SK-N-SH treated with all-trans-retinoic acid at 6 μM for 48 hours (cell line): ENCODE results near the gene KIF6.

Experiments used
- ARNTL ChIP-seq: fragments of 450-650 bp; formaldehyde crosslinking; IDR thresholded peaks from 2 replicates; pipeline ENCODE4 v1.5.0; 2020; ENCODE audit warnings: low read depth, mild to moderate bottlenecking, moderate library complexity, borderline replicate concordance
- BACH2 ChIP-seq: fragments of 250-450 bp; sonication (Bioruptor Pico); IDR thresholded peaks from 2 replicates; pipeline ENCODE4 v1.9.0; 2021; ENCODE audit warnings: mild to moderate bottlenecking, borderline replicate concordance
- CREB5 ChIP-seq: fragments of 250-450 bp; sonication (Bioruptor Pico); IDR thresholded peaks from 2 replicates; pipeline ENCODE4 v1.5.1; 2020; ENCODE audit warnings: low read depth, mild to moderate bottlenecking, moderate library complexity
- ESRRG ChIP-seq: fragments of 250-450 bp; sonication (Bioruptor Pico); IDR thresholded peaks from 2 replicates; pipeline ENCODE4 v1.6.1; 2021; ENCODE audit warnings: mild to moderate bottlenecking
- PPARA ChIP-seq: fragments of 250-450 bp; sonication (Bioruptor Pico); IDR thresholded peaks from 2 replicates; pipeline ENCODE4 v1.5.0; 2020; ENCODE audit warnings: mild to moderate bottlenecking, borderline replicate concordance
- RARB ChIP-seq: fragments of 250-450 bp; sonication (Bioruptor Pico); IDR thresholded peaks from 2 replicates; pipeline ENCODE4 v1.8.0; 2021; ENCODE audit warnings: mild to moderate bottlenecking, moderate library complexity
- TOX ChIP-seq: fragments of 250-450 bp; sonication (Bioruptor Pico); IDR thresholded peaks from 2 replicates; pipeline ENCODE4 v1.8.0; 2021; ENCODE audit warnings: mild to moderate bottlenecking, moderate library complexity, borderline replicate concordance
- TSHZ2 ChIP-seq: fragments of 250-450 bp; sonication (Bioruptor Pico); IDR thresholded peaks from 2 replicates; pipeline ENCODE4 v1.5.0; 2020; ENCODE audit warnings: mild to moderate bottlenecking, moderate library complexity
- ZFP3 ChIP-seq: fragments of 250-450 bp; sonication (Bioruptor Pico); IDR thresholded peaks from 2 replicates; pipeline ENCODE4 v1.5.0; 2020; ENCODE audit warnings: mild to moderate bottlenecking, moderate library complexity
- ZNF565 ChIP-seq: fragments of 450-650 bp; formaldehyde crosslinking; conservative IDR thresholded peaks from 2 replicates; pipeline ENCODE4 v1.5.0; 2020; ENCODE audit warnings: low read depth, mild to moderate bottlenecking, moderate library complexity
- ZNF70 ChIP-seq: fragments of 450-650 bp; formaldehyde crosslinking; IDR thresholded peaks from 2 replicates; pipeline ENCODE4 v1.5.0; 2020; ENCODE audit warnings: mild to moderate bottlenecking, moderate library complexity
- ZNF8 ChIP-seq: fragments of 450-650 bp; formaldehyde crosslinking; IDR thresholded peaks from 2 replicates; pipeline ENCODE4 v1.5.0; 2020; ENCODE audit warnings: mild to moderate bottlenecking, moderate library complexity
- TF ChIP-seq, protein P1 (sequence below): fragments of 250-450 bp; sonication (Bioruptor Pico); IDR thresholded peaks from 2 replicates; pipeline ENCODE4 v1.8.0; 2020; ENCODE audit warnings: mild to moderate bottlenecking, moderate library complexity, borderline replicate concordance
- TF ChIP-seq, protein P2 (sequence below): fragments of 250-450 bp; sonication (Bioruptor Pico); IDR thresholded peaks from 2 replicates; pipeline ENCODE4 v1.5.1; 2021; ENCODE audit warnings: mild to moderate bottlenecking, moderate library complexity

- TF ChIP-seq ARNTL (CRISPR knock-in tag) (no peak), ZNF70 (CRISPR knock-in tag) (no peak), ZFP3 (CRISPR knock-in tag) (no peak), ESRRG (CRISPR knock-in tag) (no peak), PPARA (CRISPR knock-in tag) (no peak), CREB5 (CRISPR knock-in tag) (no peak), TSHZ2 (CRISPR knock-in tag) (no peak), ZNF8 (CRISPR knock-in tag) (no peak), TOX (CRISPR knock-in tag) (no peak), RARB (CRISPR knock-in tag) (no peak), ZNF565 (CRISPR knock-in tag) (no peak), BACH2 (CRISPR knock-in tag) (no peak)
- TF ChIP-seq, protein P1, sequence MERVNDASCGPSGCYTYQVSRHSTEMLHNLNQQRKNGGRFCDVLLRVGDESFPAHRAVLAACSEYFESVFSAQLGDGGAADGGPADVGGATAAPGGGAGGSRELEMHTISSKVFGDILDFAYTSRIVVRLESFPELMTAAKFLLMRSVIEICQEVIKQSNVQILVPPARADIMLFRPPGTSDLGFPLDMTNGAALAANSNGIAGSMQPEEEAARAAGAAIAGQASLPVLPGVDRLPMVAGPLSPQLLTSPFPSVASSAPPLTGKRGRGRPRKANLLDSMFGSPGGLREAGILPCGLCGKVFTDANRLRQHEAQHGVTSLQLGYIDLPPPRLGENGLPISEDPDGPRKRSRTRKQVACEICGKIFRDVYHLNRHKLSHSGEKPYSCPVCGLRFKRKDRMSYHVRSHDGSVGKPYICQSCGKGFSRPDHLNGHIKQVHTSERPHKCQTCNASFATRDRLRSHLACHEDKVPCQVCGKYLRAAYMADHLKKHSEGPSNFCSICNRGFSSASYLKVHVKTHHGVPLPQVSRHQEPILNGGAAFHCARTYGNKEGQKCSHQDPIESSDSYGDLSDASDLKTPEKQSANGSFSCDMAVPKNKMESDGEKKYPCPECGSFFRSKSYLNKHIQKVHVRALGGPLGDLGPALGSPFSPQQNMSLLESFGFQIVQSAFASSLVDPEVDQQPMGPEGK (CRISPR knock-in tag) = no peak
- TF ChIP-seq, protein P2, sequence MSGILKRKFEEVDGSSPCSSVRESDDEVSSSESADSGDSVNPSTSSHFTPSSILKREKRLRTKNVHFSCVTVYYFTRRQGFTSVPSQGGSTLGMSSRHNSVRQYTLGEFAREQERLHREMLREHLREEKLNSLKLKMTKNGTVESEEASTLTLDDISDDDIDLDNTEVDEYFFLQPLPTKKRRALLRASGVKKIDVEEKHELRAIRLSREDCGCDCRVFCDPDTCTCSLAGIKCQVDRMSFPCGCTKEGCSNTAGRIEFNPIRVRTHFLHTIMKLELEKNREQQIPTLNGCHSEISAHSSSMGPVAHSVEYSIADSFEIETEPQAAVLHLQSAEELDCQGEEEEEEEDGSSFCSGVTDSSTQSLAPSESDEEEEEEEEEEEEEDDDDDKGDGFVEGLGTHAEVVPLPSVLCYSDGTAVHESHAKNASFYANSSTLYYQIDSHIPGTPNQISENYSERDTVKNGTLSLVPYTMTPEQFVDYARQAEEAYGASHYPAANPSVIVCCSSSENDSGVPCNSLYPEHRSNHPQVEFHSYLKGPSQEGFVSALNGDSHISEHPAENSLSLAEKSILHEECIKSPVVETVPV (CRISPR knock-in tag) = no peak
Measured at GRCh38 chr6:39407446-39407993, 317.7 kb downstream of the KIF6 start.
